GM12878 (cell line): Measurements from ENCODE around the gene HAGHL. TPM values are rescaled to one million over a fixed set of nuclear protein-coding genes. Genes with fewer than 3 reads are reported as not detected.

Experiments
- BACH1 ChIP-seq: fragments of 450-650 bp; IDR thresholded peaks from 2 replicates; pipeline ENCODE4 v1.6.1; 2017; ENCODE audit warnings: mild to moderate bottlenecking, borderline replicate concordance
- BCL3 ChIP-seq: IDR thresholded peaks from 2 replicates; pipeline ENCODE4 v1.6.1; 2011; ENCODE audit warnings: borderline replicate concordance, low read depth, mild to moderate bottlenecking, moderate library complexity, low read length; ENCODE audit not compliant: insufficient read depth, poor library complexity, severe bottlenecking
- CEBPB ChIP-seq, 2 experiments: fragments of 150-350 bp in 1 of 2; IDR thresholded peaks; 2 replicates each; pipeline ENCODE4 v1.6.1; 2012 to 2014; ENCODE audit warnings: low read depth in 2 of 2, low read length in 2 of 2, borderline replicate concordance in 1 of 2, inconsistent platforms in 1 of 2
- CTCF ChIP-seq, 3 experiments: IDR thresholded peaks in 2 of 3; conservative IDR thresholded peaks in 1 of 3; 2 replicates each; pipeline ENCODE4 v1.5.1; 2011; ENCODE audit warnings: low read depth in 3 of 3, low read length in 3 of 3, mild to moderate bottlenecking in 3 of 3, control low read depth in 2 of 3, moderate library complexity in 2 of 3, inconsistent platforms in 1 of 3, mixed read lengths in 1 of 3; ENCODE audit not compliant: control insufficient read depth in 2 of 3, insufficient read depth in 1 of 3; ENCODE audit errors: extremely low read depth in 1 of 3
- CUX1 ChIP-seq: IDR thresholded peaks from 2 replicates; pipeline ENCODE4 v1.6.1; 2012; ENCODE audit warnings: improper control_type of control experiment, low read depth, low read length; ENCODE audit not compliant: insufficient replicate concordance
- DPF2 ChIP-seq: fragments of 450-650 bp; IDR thresholded peaks from 2 replicates; pipeline ENCODE4 v1.6.1; 2017; ENCODE audit warnings: mild to moderate bottlenecking
- EGR1 ChIP-seq, 2 experiments: IDR thresholded peaks; 1 replicate in 1 of 2; 2 replicates in 1 of 2; pipeline ENCODE4 v1.6.1; 2011 to 2012; ENCODE audit warnings: low read depth in 2 of 2, low read length in 2 of 2, borderline replicate concordance in 1 of 2, mild to moderate bottlenecking in 1 of 2, moderate library complexity in 1 of 2
- MAX ChIP-seq: IDR thresholded peaks from 2 replicates; pipeline ENCODE4 v1.6.1; 2012; ENCODE audit warnings: low read depth, low read length, improper control_type of control experiment
- TARDBP ChIP-seq: IDR thresholded peaks from 2 replicates; pipeline ENCODE4 v1.6.1; 2016; ENCODE audit warnings: borderline replicate concordance
- ZNF592 ChIP-seq: fragments of 450-650 bp; IDR thresholded peaks from 2 replicates; pipeline ENCODE4 v1.6.1; 2017; ENCODE audit warnings: mild to moderate bottlenecking, moderate library complexity
- polyA plus RNA-seq, 11 experiments: library from polyadenylated mRNA; depleted of rRNA in 4 of 11; unstranded in 6 of 11; stranded (reverse) in 5 of 11; fragments of >200 nt; fragmentation: Nextera tagmentation in 4 of 11; fragmentation: Illumina TruSeq in 1 of 11; extraction: Ambion mirVana in 4 of 11; extraction: Trizol in 1 of 11; gene quantifications; 1 replicate in 1 of 11; 2 replicates in 10 of 11; pipeline versions ENCODE4 v1.2.1 to v1.2.3, GENCODE V29; 2011 to 2016; ENCODE audit warnings: inconsistent platforms in 2 of 11, missing spikeins in 2 of 11, low read depth in 1 of 11
- total RNA-seq, 4 experiments: library from RNA; depleted of rRNA in 3 of 4; stranded (reverse); fragments of >200 nt in 3 of 4; fragmentation: Illumina TruSeq in 1 of 4; extraction: Trizol in 1 of 4; gene quantifications; 2 replicates each; pipeline versions ENCODE4 v1.2.1 to v1.2.3, GENCODE V29; 2013 to 2021

HAGHL gene
- total and polyA plus RNA-seq, 10 of the 15 experiments (the other 5 are each of a cell fraction or from before 2014, with no cell fraction given), result 0.23 to 44.6 (median 16.4) TPM

GRCh38 chr16:739560-740458, 12.9 kb downstream of the HAGHL start (continued):
- TF ChIP-seq CUX1 (no peak), CEBPB (IDR thresholded peaks at IDR 0.05; ENCODE audit: borderline replicate concordance in 1 of 2, low read depth in 2 of 2, low read length in 2 of 2) (no peak), TARDBP (no peak), ZNF592 (no peak), EGR1 (IDR thresholded peaks at IDR 0.05; ENCODE audit: borderline replicate concordance in 1 of 2, low read depth in 2 of 2, low read length in 2 of 2) (no peak), DPF2 (no peak), BACH1 (no peak), MAX (no peak), CTCF (IDR thresholded peaks at IDR 0.05 in 2 of 3, conservative IDR thresholded peaks at IDR 0.05 in 1 of 3; ENCODE audit: control insufficient read depth in 2 of 3, extremely low read depth in 1 of 3, insufficient read depth in 1 of 3, low read depth in 3 of 3, low read length in 3 of 3) (no peak), BCL3 (no peak)
- TF ChIP-seq, all 136 proteins: peak for 0
